Measurements from ENCODE around the gene GZMA.
"Not testable (repeated sequence)": the region's sequence is repeated elsewhere in the genome, so short reads cannot be mapped to it uniquely, and the experiment has no call there.

GZMA gene

GRCh38 chr5:55102348-55102747 lies at the start of gene GZMA:
GZMA (plus strand) TSS chr5:55102646; CDS start chr5:55102683, 37 bp downstream.
- DNase-seq (ENCODE audit: low read depth in 2 of 2) = no peak

- DNase-seq (ENCODE audit: low read depth in 2 of 2) = no peak
Measured at GRCh38 chr5:55055183-55055582, 47.3 kb upstream of the GZMA start.

- DNase-seq (ENCODE audit: low read depth in 2 of 2) = no peak
Measured at GRCh38 chr5:55062039-55062779, 40.2 kb upstream of the GZMA start.

- DNase-seq (ENCODE audit: low read depth in 2 of 2) = peak; percentile 8 to 21
Measured at GRCh38 chr5:55063220-55063863, 39.1 kb upstream of the GZMA start.

- DNase-seq (ENCODE audit: low read depth in 2 of 2) = no peak
Measured at GRCh38 chr5:55063899-55064298, 38.5 kb upstream of the GZMA start.

GRCh38 chr5:55064523-55064922 lies 37.9 kb upstream of the GZMA start:
- DNase-seq (ENCODE audit: low read depth in 2 of 2) = no peak

- no peak for DNase-seq (ENCODE audit: low read depth in 2 of 2)
Measured at GRCh38 chr5:55066277-55066676, 36.2 kb upstream of the GZMA start.

- DNase-seq (ENCODE audit: low read depth in 2 of 2) = no peak
Measured at GRCh38 chr5:55070968-55071367, 31.5 kb upstream of the GZMA start.

GRCh38 chr5:55071413-55071812 lies 31.0 kb upstream of the GZMA start:
- DNase-seq (ENCODE audit: low read depth in 2 of 2) = no peak

GRCh38 chr5:55072666-55073065 lies 29.8 kb upstream of the GZMA start:
- DNase-seq (ENCODE audit: low read depth in 2 of 2) = no peak

GRCh38 chr5:55073211-55073610 lies 29.2 kb upstream of the GZMA start:
- no peak for DNase-seq (ENCODE audit: low read depth in 2 of 2)

GRCh38 chr5:55081541-55081940 lies 20.9 kb upstream of the GZMA start:
- DNase-seq (ENCODE audit: low read depth in 2 of 2) = no peak

- not testable (repeated sequence) for DNase-seq (ENCODE audit: low read depth in 2 of 2)
Measured at GRCh38 chr5:55089301-55089700, 13.1 kb upstream of the GZMA start.

GRCh38 chr5:55091011-55091410 lies 11.4 kb upstream of the GZMA start:
- not testable (repeated sequence) for DNase-seq (ENCODE audit: low read depth in 2 of 2)

GRCh38 chr5:55096182-55096581 lies 6.3 kb upstream of the GZMA start:
- DNase-seq (ENCODE audit: low read depth in 2 of 2) = no peak

- DNase-seq (ENCODE audit: low read depth in 2 of 2) = no peak
Measured at GRCh38 chr5:55096861-55097260, 5.6 kb upstream of the GZMA start.

- not testable (repeated sequence) for DNase-seq (ENCODE audit: low read depth in 2 of 2)
Measured at GRCh38 chr5:55101148-55101547, 1.3 kb upstream of the GZMA start.

GRCh38 chr5:55101556-55102276 lies 730 bp upstream of the GZMA start:
- no peak for DNase-seq (ENCODE audit: low read depth in 2 of 2)

GRCh38 chr5:55104036-55104772 lies 1.8 kb downstream of the GZMA start:
- DNase-seq (ENCODE audit: low read depth in 2 of 2) = no peak

GRCh38 chr5:55104946-55105701 lies 2.7 kb downstream of the GZMA start:
- DNase-seq (ENCODE audit: low read depth in 2 of 2) = no peak

GRCh38 chr5:55105976-55106375 lies 3.5 kb downstream of the GZMA start:
- not testable (repeated sequence) for DNase-seq (ENCODE audit: low read depth in 2 of 2)
